Fibroblast of the aortic adventitia (primary cell): ENCODE results near the gene TMEM81. TPM values are rescaled to one million over a fixed set of nuclear protein-coding genes. Genes with fewer than 3 reads are reported as not detected.

Experiments
- DNase-seq: peaks from one replicate; pipeline ENCODE4 v3.0.0-alpha.2; 2010; ENCODE audit warnings: low read depth
- H3K4me3 ChIP-seq: 2 replicates; pipeline ENCODE4 v1.5.1; 2011; ENCODE audit warnings: low read depth, mild to moderate bottlenecking, control low read depth, low read length, moderate library complexity
- total RNA-seq: library from RNA; depleted of rRNA; stranded (reverse); fragments of >200 nt; gene quantifications from 2 replicates; pipeline ENCODE4 v1.2.3, GENCODE V29; 2012; ENCODE audit warnings: low replicate concordance
- TF ChIP-seq, protein P1 (sequence below): IDR thresholded peaks from 2 replicates; pipeline ENCODE4 v1.5.1; 2011; ENCODE audit warnings: mild to moderate bottlenecking, low read length, control low read depth, inconsistent platforms; ENCODE audit not compliant: insufficient read depth

TMEM81 gene
- total RNA-seq, 1 donor = 2.0 TPM

DNA sequence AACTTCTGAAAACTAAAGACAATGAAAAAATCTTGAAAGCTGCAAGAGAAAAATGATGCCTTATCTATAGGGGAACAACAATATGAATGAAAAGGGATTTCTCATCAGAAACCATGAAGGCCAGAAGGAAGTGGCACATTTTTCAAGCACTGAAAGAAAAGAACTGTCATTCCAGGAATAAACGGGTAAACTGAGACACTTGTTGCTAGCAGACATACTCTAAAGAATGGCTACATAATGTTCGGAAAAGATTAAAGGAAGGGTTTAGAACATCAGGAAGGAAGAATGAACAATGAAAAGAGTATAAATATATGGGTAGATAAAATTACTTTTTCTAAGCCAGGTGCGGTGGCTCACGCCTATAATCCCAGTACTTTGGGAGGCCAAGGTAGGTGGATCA, 23.1 kb upstream of the TMEM81 start:
- no peak for DNase-seq
- TF ChIP-seq, protein P1, sequence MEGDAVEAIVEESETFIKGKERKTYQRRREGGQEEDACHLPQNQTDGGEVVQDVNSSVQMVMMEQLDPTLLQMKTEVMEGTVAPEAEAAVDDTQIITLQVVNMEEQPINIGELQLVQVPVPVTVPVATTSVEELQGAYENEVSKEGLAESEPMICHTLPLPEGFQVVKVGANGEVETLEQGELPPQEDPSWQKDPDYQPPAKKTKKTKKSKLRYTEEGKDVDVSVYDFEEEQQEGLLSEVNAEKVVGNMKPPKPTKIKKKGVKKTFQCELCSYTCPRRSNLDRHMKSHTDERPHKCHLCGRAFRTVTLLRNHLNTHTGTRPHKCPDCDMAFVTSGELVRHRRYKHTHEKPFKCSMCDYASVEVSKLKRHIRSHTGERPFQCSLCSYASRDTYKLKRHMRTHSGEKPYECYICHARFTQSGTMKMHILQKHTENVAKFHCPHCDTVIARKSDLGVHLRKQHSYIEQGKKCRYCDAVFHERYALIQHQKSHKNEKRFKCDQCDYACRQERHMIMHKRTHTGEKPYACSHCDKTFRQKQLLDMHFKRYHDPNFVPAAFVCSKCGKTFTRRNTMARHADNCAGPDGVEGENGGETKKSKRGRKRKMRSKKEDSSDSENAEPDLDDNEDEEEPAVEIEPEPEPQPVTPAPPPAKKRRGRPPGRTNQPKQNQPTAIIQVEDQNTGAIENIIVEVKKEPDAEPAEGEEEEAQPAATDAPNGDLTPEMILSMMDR = no peak
- no peak overlapping the region for H3K4me3 ChIP-seq

DNA sequence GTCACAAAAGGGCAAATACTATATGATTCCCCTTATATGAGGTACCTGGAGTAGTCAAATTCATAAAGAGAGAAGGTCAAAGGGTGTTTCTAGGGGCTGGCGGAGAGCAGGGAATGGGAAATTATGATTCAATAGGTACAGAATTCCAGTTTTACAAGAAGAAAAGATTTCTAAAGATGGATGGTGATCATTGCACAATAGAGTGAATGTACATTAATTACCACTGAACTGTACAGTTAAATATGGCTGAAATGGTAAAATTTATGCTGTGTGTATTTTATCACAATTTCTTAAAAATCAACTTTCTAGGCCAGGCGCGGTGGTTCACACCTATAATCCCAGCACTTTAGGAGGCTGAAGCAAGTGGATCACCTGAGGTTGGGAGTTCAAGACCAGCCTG, 18.1 kb upstream of the TMEM81 start:
- no peak overlapping the region for H3K4me3 ChIP-seq
- no peak for DNase-seq
- TF ChIP-seq, protein P1 = no peak

DNA sequence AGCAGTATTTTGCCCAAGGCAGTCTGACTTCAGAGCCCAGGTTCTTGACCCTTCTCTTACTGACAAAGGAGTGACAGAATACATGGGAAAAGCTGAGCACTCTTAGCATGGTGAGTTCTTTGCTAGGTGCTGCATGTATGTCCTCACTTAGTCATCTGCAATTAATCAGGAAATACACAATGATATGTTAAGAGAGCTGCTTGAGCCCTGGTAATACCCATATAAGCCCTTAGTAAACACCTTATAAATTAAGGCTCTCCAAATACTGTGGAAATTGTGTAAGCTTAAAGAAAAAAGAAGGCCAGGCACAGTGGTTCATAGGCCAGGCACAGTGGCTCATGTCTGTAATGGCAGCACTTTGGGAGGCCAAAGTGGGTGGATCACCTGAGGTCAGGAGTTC, 14.0 kb upstream of the TMEM81 start:
- no peak overlapping the region for H3K4me3 ChIP-seq
- DNase-seq = no peak
- TF ChIP-seq, protein P1 = no peak

DNA sequence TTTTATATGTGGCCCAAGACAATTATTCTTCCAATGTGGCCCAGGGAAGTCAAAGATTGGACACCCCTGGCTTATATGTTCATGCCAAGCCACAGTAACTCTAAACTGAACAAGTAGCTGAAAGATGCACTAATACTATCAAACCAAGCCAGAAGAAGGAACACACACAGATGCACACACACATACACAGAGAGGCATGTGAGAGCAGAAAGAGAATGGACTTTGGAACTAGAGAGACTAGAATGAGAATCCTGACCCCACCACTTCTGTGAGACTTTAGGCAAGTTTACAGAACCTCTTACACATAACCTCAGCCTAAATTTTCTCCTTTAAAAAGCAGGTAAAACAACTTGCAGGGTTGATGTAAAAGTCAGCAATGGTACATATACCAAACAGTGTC, 11.2 kb upstream of the TMEM81 start:
- no peak for DNase-seq
- TF ChIP-seq, protein P1 = no peak
- H3K4me3 ChIP-seq = no peak overlapping the region

DNA sequence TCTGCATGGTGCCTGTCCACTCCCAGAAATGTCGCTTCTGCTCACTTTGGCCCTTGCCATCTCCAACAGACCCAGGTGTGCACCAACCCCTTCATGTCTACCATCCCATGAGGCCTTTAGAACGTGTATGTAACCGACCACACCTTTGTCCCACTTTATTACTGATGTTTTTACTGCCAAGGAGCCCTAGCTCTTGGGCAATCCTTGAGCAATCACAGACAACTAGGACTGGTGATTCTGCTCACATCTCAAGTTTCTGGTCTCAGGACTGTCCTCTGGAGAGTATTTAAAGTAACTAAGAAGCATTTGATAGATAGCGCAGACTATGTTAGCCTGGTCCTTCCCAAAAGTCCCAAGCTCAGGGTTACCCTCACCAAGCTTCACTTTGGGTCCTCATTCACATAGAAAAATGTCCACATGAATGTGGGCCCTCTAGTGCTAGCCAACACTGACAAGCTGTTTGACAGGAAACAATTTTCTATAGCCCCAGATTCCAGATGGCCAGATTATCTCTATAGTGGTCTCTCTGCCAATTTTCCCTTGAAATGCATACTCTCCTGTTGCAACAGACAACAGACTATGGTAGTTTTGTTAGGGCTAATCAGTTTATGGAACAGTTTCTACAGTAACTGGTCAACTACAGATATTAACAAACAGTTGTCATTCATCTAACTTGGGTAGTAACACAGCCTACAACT, 6.9 kb upstream of the TMEM81 start:
- no peak overlapping the region for H3K4me3 ChIP-seq
- TF ChIP-seq, protein P1 = no peak
- DNase-seq = peak; percentile 30

DNA sequence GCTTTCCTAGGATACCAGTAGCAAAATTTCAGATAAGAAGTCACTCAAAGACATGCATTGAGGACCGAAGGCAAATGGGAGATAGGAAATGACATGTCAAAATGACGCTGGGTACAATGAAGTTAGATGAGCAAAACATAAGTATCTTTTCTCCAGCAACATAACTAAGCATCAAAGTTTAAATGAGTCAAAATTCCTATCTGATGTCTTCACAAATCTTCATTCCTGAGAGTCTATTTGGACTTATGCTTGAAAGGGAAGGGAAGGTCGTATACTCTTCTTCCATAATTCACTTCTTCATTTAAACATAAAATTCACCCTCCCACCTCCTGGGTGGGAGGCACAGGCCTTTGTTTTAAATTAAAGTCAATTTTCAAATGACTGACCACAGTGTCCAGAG, 4.1 kb upstream of the TMEM81 start:
- no peak for DNase-seq
- TF ChIP-seq, protein P1 = no peak
- H3K4me3 ChIP-seq = no peak overlapping the region

DNA sequence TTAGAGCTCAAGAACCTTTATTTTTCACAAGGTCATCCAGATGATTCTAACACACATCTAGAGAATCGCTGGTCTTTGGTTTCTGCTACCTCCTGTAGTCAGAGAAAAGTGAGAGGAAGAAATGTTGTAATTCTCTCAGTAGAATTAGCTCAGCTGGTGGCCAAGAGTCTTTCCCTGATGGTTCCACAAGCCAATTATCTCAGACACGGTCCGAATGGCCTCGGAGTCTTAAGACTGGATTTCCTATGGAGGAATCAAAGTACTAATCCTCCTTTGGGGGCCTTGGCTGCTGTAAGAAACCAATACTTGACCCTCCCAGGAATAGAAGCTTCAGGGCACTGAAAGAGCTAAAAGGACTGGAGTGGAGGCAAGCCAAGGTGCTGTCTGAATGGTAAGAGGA, 1.8 kb downstream of the TMEM81 start:
- no peak overlapping the region for H3K4me3 ChIP-seq
- no peak for DNase-seq
- TF ChIP-seq, protein P1 = no peak
